GM21576 (cell line): ENCODE results near the gene AEBP2.
"Not testable (repeated sequence)": the region's sequence is repeated elsewhere in the genome, so short reads cannot be mapped to it uniquely, and the experiment has no call there.

Experiments used
- ATAC-seq: cut with Tn5 transposase; IDR thresholded peaks from one replicate; pipeline ENCODE4 v1.9.1; 2021; ENCODE audit warnings: mild to moderate bottlenecking, moderate library complexity; ENCODE audit not compliant: unreplicated experiment

Gene AEBP2, protein sequence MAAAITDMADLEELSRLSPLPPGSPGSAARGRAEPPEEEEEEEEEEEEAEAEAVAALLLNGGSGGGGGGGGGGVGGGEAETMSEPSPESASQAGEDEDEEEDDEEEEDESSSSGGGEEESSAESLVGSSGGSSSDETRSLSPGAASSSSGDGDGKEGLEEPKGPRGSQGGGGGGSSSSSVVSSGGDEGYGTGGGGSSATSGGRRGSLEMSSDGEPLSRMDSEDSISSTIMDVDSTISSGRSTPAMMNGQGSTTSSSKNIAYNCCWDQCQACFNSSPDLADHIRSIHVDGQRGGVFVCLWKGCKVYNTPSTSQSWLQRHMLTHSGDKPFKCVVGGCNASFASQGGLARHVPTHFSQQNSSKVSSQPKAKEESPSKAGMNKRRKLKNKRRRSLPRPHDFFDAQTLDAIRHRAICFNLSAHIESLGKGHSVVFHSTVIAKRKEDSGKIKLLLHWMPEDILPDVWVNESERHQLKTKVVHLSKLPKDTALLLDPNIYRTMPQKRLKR

DNA sequence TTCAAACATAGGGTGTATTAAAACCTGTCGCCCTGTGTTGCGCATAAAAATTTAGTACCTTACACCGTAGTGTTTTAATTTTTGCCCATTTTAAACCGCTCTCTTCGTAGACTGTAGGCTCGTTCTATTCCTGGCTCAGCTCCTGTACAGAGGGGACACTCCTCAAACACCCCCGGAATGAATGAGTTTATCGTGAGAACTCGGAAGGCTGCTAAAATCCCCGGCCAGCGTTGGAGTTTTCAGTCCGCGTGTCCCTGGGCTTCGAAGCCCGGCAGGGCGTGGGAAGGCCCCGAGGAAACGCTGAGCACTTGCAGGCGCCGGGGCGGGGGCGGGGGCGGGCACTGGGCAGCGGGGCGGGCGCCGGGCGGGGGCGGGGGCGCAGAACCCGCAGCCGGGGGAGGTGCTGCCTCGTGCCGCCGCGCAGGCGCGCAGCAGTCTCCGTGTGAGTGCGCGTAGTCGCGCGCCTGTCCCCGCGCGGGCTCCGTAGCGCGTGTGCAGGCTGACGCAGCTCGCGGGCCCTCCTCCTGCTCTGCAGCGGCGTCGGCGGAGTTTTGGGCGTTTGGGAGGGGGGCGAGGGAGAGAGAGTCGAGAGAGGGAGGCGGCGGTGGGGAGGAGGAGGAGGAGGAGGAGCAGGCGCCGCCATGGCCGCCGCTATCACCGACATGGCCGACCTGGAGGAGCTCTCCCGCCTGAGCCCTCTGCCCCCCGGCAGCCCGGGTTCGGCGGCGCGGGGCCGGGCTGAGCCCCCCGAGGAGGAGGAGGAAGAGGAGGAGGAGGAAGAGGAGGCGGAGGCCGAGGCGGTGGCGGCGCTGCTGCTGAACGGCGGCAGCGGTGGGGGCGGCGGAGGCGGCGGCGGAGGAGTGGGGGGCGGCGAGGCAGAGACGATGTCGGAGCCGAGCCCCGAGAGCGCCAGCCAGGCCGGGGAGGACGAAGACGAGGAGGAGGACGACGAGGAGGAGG, at the start of gene AEBP2:
Gene AEBP2, plus strand, starts transcription at position 434 of the 960 bp plus-strand sequence. Its CDS starts 208 bp downstream, at position 642.
- peak; percentile 78 for ATAC-seq

DNA sequence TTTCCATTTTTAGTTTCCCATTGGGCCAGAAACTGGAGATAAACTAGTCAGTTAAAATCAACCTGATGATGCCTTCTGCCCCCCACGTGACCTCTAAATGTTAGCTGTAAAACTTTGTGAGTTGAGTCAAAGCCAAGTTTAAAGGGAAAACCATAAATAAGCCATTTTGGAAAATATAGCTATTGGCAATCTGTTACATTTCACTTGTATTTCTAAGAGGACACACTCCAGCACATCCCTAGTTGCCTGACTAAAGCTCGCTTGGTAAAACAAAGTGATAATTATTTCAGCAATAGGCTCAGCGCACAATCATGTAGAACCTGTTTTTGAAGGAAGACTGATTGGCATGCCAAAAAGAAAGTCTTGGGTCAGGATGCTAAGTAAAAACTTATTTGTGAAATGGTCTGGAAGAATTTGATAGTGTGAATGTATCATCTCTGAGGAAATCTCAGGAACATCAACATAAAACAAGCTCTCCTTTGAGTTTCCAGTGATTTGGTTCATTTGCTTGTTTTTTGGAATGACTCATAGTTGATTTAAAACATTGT, 49.2 kb upstream of the AEBP2 start:
- no peak for ATAC-seq

DNA sequence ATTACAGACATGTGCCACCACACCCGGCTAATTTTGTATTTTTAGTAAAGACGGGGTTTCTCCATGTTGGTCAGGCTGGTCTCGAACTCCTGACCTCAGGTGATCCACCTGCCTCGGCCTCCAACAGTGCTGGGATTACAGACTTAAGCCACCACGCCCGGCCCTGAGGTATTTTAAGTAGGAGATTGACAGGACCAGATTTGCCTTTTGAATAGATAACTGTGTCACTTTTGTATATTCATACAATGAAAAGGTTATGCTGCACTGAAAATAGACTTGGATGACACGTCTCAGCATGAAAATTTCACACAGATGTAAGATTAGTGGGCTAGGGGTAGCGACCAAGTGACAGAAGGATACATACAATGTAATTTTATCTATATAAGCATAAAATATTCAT, 46.6 kb upstream of the AEBP2 start:
- not testable (repeated sequence) for ATAC-seq

DNA sequence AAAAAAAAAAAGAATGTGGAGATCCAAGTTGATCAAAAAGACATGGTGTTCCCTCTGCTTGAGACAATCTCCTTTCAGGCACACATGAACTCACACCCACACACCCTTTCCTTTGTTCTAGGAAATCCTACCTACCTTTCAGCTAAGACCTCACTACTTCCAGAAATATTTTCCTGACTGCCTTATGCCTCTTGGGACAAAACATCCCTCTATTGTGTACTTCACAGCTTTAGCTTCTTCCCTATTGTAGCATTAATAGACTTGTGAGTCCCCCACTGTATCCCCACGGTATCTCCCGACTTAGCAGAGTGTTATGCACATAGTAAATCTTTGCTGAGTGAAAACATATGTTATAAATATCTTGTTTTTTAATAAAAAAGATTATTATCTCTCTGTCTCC, 44.9 kb upstream of the AEBP2 start:
- no peak for ATAC-seq

DNA sequence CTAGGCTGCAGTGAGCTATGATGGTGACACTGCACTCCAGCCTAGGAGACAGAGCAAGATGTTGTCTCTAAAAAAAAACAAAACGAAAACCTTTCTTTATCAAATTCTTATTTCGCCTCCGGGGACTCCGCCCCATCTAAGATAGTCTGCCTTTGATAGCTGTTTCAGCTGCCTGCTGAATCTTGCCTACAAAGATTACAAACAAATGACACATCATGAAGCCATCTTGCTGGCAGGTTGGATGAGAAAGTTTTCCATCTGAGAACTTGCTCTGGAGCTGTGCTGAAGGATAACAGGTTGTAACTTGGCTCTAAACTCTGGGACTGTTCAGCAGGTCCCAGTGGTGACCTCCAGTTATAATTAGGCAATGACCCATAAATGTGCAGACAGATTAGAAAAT, 41.8 kb upstream of the AEBP2 start:
- no peak for ATAC-seq

DNA sequence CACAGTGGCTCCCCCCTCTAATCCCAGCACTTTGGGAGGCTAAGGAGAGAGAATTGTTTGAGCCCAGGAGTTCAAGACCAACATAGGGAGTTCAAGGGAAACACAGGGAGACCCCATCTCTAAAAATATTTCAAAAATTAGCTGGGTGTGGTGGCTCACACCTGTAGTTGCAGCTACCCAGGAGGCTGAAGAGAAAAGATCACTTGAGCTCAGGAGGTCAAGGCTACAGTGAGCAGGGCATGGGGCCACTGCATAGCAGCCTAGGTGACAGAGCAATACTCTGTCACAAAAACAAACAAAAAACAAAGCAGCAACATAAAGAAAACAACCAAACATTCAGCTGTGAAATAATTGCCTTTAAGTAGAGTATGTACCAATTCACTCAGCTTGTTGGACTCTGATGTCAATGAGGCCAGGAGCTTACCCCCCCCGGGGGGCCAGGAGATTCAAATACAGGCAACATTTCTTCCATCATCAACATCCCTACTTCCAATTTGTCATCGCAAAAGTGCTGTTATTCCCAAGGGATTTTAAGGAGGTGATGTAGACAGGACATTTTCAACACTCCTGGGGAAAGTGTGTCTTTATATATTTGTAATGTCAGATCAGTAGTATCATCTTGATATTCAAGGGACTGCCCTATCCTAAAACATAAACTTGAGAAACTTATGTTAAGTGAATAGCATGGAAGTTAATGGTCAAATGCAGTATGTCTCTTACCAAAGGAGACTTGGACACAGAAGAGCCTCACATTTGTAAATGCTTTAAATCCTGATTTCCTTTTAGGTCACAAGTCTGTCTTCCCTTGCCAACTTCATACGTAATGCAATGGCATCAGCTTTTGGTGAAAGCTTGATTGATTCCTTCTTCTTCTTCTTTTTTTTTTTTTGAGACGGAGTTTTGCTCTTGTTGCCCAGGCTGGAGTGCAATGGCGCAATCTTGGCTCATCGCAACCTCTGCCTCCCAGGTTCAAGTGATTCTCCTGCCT, 40.6 kb upstream of the AEBP2 start:
- no peak for ATAC-seq

DNA sequence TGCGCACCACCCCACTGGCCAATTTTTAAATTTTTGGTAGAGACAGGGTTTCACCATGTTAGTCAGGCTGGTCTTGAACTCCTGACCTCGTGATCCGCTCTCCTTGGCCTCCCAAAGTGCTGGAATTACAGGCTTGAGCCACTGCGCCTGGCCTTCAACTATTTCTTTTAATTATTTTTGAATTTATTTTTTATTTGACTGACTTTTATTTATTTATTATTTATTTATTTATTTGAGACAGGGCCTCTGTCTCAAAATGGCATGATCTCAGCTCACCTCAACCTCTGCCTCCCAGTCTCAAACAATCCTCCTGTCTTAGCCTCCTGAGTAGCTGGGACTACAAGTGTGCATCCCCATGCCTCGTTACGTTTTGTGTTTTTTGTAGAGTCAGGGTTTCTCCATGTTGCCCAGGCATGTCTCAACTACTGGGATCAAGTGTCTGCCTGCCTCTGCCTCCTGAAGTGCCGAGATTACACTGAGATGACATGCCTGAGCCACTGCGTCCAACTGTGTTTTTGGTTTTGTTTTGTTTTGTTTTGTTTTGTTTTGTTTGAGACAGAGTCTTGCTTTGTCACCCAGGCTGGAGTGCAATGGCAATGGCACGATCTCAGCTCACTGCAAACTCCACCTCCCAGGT, 38.5 kb upstream of the AEBP2 start:
- ATAC-seq: not testable (repeated sequence)

DNA sequence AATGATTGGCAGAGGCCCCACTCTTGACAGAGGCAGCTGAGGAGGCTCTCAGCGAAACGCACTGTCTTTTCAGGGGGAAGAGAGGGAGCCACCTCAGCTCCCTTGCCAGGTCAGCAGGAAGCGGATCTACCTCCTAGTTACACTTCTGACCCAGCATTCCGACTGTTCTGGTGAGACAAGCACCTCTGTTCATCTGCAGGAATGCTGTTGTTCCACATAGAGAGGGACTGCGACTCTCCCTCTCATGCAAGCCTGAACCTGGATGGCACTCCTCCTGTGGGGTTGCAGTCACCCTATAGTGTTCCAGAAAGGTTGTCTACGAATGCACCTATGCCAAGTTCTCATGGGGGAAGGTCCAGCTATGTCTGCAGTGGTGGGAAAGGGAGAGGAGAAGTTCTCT, 37.1 kb upstream of the AEBP2 start:
- no peak for ATAC-seq

DNA sequence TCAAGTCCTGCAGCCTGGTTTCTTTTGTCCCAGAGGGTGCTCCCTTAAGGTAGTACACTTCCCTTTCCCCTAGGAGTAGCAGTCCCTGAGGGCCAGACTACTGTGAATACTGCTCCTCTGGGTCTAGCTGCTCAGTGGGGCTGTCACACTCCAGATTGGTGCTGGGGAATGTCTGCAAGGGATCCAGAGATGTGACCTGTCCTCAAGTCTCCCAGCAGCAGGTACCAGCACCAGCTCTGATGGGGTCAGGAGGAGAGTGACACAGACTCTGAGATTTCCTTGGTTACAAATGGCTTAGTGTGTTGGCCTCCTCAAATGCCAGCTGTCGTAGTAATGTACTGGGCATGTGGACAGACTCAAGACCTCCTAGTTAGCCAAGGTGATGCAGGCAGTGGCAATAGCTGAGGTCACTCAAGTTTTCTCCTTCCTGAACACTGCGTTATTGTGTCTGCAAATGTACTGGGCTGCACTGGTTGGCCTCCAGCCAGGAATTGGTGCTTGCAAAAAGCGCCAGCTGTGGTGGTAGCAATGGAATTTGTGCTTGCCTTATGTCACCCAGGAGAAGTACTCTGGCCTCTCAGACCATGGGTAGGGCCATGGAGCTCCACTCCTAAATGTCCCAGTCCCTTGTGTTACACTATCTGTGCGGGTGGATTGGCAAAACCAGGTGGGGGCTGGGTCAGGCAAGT, 36.4 kb upstream of the AEBP2 start:
- no peak for ATAC-seq

DNA sequence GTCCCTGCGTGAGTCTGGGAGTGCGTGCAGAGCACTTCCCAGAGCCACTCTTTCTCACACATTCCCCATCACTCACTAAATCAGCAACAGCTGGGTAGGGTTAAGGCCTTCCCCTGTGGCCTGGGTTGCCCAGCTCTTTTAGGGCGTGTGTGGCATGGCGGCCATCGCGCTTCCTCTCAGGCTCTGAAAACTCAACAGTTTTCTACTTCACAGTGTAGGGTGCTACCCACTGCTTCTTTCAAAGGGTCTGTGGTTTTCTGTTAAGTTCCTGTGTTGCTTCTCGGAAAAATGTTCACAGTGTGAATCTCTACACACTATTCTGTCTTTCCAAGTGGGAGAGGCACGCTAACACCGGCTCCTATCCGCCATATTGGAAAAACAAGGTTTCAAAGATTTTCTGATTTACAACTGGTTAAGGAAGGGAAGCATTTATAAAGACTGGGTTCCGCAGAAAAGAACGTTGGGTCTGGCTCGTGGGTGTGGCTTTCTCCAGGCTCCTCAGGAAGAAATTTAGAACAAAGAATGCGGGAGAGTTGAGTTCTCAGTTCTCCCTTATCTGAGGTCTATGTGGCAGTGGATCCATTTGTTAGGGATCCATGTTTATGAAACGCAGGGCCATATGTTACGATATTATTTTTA, 34.9 kb upstream of the AEBP2 start:
- ATAC-seq: no peak

DNA sequence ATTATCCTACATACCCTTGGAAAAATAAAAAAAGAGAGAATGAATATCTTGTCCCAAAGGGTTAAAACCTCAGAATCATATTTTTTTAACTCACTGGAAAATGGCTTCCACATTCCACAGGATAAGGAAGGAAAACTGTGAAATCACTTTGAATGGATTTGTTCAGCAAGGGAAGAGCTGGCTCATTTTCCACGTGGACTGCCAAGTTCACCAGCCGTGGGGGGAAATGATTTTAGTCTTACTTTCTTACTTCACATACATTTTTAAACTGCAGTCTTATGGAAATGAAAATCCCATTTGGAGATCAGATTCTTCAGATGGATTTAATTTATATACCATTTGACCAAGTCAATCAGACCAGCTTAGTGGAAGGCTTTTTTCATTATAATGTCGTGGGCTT, 29.9 kb upstream of the AEBP2 start:
- ATAC-seq: no peak

DNA sequence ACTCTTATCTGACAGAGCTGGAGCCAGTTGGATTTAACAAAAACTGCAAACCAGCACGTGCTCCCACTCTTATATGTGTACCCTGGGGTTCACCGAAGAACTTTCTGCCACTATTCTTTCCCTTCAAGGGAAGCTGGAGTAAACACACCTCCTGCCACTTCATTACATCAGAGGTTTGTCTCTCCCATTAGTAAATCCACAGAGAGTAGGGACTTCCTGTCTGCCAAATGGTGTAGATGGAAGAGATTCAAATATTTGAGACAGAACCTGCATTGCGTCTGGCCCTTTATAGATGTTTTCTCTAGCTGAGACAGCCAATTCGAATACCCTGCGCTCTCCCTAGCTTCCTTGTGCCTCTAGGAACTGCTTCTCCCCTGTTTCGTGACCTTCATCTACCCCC, 29.1 kb upstream of the AEBP2 start:
- no peak for ATAC-seq

DNA sequence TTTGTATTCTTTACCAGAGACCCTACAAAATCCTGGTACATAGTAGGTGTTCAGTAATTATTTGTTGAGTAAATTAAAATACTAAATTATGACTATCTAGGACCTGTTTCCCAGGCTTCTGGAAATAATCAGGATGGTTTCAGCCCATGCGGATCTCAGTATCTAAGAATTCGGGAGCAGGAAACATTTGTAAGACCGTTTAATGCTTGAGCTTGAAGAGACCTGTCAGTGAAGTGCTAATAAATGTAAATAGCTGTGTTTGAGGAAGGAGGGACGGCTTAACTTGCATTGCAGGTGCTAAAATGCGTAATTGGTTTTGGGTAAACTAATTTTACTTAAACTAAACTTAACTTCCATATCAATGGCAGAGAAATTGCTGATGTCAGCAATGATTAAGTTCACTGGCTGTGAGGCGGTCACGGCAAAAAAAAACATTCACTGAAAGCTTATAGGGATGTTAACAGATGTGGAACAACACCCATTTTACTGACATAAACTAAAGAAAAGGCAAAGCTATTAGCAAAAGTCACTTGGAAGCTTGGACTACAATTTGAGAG, 28.6 kb upstream of the AEBP2 start:
- no peak for ATAC-seq

DNA sequence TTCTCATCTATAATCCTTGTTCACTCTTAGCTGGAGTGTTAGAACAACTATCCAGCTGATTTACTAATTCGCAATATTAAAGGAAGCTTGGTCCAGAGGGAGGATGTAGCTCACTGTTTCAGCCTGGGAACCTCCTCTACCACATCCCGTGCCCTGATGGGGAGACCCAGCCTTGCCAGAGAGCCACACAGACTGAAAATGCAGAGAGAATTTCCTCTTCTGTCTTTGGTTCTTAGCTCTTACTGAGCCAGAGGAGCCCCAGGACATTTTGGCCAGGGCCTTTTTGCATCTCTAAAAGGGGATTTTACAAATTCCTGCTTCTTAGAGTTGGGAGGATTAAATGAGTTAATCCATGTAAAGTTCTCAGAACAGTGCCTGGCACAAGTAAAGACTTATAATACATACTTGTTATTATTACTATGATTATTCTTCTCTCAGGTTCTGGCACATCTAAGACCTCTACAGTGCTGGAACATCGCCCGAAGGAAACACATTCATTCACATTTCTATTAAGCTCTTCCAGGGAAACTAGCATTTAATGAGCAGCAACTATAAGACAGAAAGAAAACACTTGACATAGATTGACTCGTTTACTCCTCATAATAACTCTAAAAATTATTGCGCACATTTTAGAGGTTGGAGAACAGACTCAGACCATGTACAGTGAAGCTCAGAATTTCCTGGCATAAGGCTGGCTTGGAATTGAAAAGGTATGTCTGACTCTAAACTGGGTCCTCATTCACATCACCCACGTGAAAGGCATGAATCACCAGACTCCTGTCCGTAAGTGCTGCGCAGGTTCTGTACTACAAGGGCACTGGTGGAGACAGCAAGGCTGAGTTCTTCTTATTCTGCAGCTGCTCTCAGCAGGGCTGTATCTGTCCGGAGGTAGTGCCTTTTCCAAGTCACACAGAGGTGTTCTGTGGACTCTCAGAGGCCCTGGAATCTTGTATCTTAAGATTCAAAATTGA, 27.8 kb upstream of the AEBP2 start:
- no peak for ATAC-seq

DNA sequence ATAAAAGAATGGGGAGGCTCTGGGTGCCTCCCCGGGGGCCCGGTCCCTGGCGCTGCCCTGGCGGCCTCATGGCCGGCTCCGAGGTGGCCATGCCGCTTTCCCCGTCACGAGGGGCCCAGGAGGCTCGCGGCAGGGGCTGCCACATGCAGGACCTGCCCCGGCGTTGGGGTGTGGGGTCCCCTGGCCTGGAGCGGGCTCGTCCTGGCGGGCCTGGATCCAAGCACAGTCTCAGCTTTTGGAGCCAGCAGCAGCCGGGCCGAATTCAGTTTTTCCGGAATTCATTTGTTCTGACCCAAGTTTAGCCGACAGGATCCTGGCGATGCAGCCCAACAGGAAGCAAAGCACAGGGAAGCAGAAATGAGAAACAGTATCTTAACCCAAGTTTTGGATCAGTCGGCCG, 26.4 kb upstream of the AEBP2 start:
- no peak for ATAC-seq

DNA sequence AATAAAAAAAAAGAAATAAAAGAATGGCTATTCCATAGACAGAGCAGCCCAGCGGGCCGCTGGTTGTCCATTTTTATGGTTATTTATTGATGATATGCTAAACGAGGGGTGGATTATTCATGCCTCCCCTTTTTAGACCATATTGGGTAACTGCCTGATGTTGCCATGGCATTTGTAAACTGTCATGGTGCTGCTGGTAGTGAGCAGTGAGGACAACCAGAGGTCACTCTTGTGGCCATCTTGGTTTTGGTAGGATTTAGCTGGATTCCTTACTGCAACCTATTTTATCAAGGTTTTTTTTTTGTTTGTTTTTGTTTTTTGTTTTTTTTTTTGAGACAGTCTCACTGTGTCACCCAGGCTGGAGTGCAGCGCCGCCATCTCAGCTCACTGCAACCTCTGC, 25.7 kb upstream of the AEBP2 start:
- ATAC-seq: not testable (repeated sequence)

DNA sequence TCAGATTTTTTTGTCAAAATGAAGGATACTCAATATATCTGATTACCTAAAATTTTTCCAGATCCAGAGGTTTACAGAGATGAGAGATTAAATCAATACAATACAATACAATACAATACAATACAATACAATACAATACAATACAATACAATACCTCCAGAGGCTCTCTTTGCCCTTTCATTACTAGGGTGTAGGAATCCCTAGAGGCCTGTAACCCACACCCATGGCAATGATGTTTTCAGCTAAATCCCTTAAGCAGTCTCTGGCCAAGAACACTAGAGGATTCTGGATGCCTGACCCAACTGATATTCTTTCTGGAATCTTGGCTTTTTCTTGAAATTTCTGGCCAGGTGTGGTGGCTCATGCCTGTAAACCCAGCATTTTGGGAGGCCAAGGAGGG, 23.7 kb upstream of the AEBP2 start:
- ATAC-seq: no peak
